ENCODE data around the gene ZNF576. TPM values are rescaled to one million over a fixed set of nuclear protein-coding genes. Genes with fewer than 3 reads are reported as not detected.
A peak's percentile ranks its signal among the peaks of the same experiment; 100 is the strongest.
"Not testable (repeated sequence)": the region's sequence is repeated elsewhere in the genome, so short reads cannot be mapped to it uniquely, and the experiment has no call there.

Gene ZNF576
- 10 to 100 TPM in 2 of 4 donors, 1 to 10 TPM in 2; 4.2 to 16.8 (median 10.0) TPM for total RNA-seq

GRCh38 chr19:43595999-43596841 lies at the start of gene ZNF576, which contains the start of gene IRGQ:
Gene ZNF576, plus strand, starts transcription at chr19:43596595. Its CDS starts 514 bp downstream, at chr19:43597109.
Gene IRGQ, minus strand, starts transcription at chr19:43596134. Its CDS starts 796 bp downstream, at chr19:43595338.
- intact Hi-C loops (cut with DNase I): loop anchor here (10.0 kb wide), 1 partner anchor 61 kb away; the partner anchor contains the start of gene ZNF575
- 0% methylated on average over 3 to 40 of the region's 60 CpGs for WGBS, 2 donors
- Histone ChIP-seq H3K9me3 (no peaks in the 10 kb centered on the region), H3K27me3 (no peaks in the 10 kb centered on the region), H3K27ac (peak within 1 kb of the TSS; percentile 91 to 99 (median 98)), H3K4me3 (peak within 1 kb of the TSS; percentile 49 to 82 (median 74)), H3K4me1 (peaks cover 27 to 54% (median 29%) of the 10 kb centered on the region in 3 donors), H3K36me3 (peaks cover 13 to 64% (median 22%) of the 10 kb centered on the region in 3 donors)
- TF ChIP-seq POLR2A (IDR thresholded peaks at IDR 0.05) (peak in 3 of 4 donors; percentile 58 to 90 (median 79)), CTCF (IDR thresholded peaks at IDR 0.05) (peak in 3 of 6 experiments; percentile 6 to 17 (median 15))
- peak; percentile 92 for DNase-seq

GRCh38 chr19:43547926-43548325 lies 48.5 kb upstream of the ZNF576 start:
- H3K27ac ChIP-seq; H3K4me1 ChIP-seq; H3K4me3 ChIP-seq; H3K9me3 ChIP-seq; DNase-seq; intact Hi-C loops (cut with DNase I); H3K27me3 ChIP-seq: not testable (repeated sequence)
- peaks cover 5 to 86% (median 21%) of the 10 kb centered on the region in 3 donors for H3K36me3 ChIP-seq
- WGBS, 2 donors: no CpG with 5 or more reads among the region's 24 CpGs

- no peak for DNase-seq
- H3K27me3 ChIP-seq: no peaks in the 10 kb centered on the region
- intact Hi-C loops (cut with DNase I): no loop called here
- no peaks in the 10 kb centered on the region for H3K4me1 ChIP-seq
- TF ChIP-seq POLR2A (IDR thresholded peaks at IDR 0.05): no peak
- no peak for TF ChIP-seq CTCF (IDR thresholded peaks at IDR 0.05)
- no peak overlapping the region for H3K27ac ChIP-seq
- H3K9me3 ChIP-seq: no peaks in the 10 kb centered on the region
- H3K36me3 ChIP-seq: peaks cover 9 to 86% (median 28%) of the 10 kb centered on the region in 3 donors
- H3K4me3 ChIP-seq: no peak overlapping the region
- WGBS, 2 donors: 63 to 88% methylated on average over 2 of the region's 2 CpGs
Measured at GRCh38 chr19:43548706-43549105, 47.7 kb upstream of the ZNF576 start.

- Histone ChIP-seq H3K27ac (no peak overlapping the region), H3K27me3 (no peaks in the 10 kb centered on the region), H3K36me3 (peaks cover 9 to 92% (median 30%) of the 10 kb centered on the region in 3 donors), H3K4me1 (no peaks in the 10 kb centered on the region), H3K9me3 (no peaks in the 10 kb centered on the region), H3K4me3 (no peak overlapping the region)
- TF ChIP-seq CTCF (IDR thresholded peaks at IDR 0.05) (no peak), POLR2A (IDR thresholded peaks at IDR 0.05) (no peak)
- intact Hi-C loops (cut with DNase I): no loop called here
- DNase-seq: no peak
- WGBS, 2 donors: 85 to 90% methylated on average over 10 to 18 of the region's 23 CpGs
Measured at GRCh38 chr19:43551399-43552197, 44.8 kb upstream of the ZNF576 start.

GRCh38 chr19:43552198-43552450 lies 44.3 kb upstream of the ZNF576 start:
- no peaks in the 10 kb centered on the region for H3K4me1 ChIP-seq
- no peak overlapping the region for H3K4me3 ChIP-seq
- TF ChIP-seq CTCF (IDR thresholded peaks at IDR 0.05): no peak
- TF ChIP-seq POLR2A (IDR thresholded peaks at IDR 0.05): no peak
- intact Hi-C loops (cut with DNase I): no loop called here
- no peaks in the 10 kb centered on the region for H3K27me3 ChIP-seq
- no peak for DNase-seq
- no peaks in the 10 kb centered on the region for H3K9me3 ChIP-seq
- peaks cover 9 to 92% (median 30%) of the 10 kb centered on the region in 3 donors for H3K36me3 ChIP-seq
- WGBS, 2 donors: 81% methylated on average over 3 of the region's 3 CpGs; no CpG with 5 or more reads in 1 of the 2 donors
- H3K27ac ChIP-seq: no peak overlapping the region

All from esophagus squamous epithelium (tissue), 5 donors.